ENCODE measurements around the gene MAOB. TPM values are rescaled to one million over a fixed set of nuclear protein-coding genes. Genes with fewer than 3 reads are reported as not detected.

MAOB gene
- total RNA-seq, 1 experiment from 2014 or later = 0.34 TPM

DNA sequence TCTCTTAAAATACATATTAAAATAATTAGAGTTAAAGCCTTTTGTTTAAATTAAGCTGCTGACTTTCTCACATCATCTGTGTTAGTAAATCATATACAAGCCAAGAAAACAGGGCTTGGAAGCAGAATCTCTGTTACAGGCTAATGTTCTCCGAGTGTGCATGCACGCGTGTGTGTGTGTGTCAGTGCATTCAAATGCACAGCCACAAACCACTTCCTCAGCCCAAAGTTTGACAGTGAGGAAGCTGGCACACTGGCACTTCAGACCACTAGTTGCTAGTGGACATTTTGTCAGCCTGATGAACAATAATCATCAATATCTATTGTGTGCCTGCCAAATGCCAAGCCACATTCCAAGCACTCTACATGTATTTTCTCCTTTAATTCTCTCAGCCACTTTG lies 5.6 kb downstream of the MAOB start:
- intact Hi-C loops (cut with micrococcal nuclease; ENCODE audit: unreplicated experiment) = no loop called here
- Mint-ChIP-seq H3K4me1 (ENCODE audit: low read depth, unreplicated experiment) (peaks cover 6% of the 10 kb centered on the region), H3K27ac (ENCODE audit: unreplicated experiment) (no peak overlapping the region), H3K27me3 (ENCODE audit: insufficient read depth, unreplicated experiment) (peaks cover 9% of the 10 kb centered on the region), H3K9me3 (ENCODE audit: unreplicated experiment) (no peaks in the 10 kb centered on the region), H3K4me3 (ENCODE audit: unreplicated experiment) (no peak overlapping the region), H3K36me3 (ENCODE audit: insufficient read depth, unreplicated experiment) (no peaks in the 10 kb centered on the region)
- no peaks in the 10 kb centered on the region for H3K27me3 ChIP-seq (replicated peaks; ENCODE audit: control insufficient read depth, insufficient read depth, low read length)
- H3K4me1 ChIP-seq = no peaks in the 10 kb centered on the region
- no peaks in the 10 kb centered on the region for H3K9me3 ChIP-seq
- TF ChIP-seq, protein P1, sequence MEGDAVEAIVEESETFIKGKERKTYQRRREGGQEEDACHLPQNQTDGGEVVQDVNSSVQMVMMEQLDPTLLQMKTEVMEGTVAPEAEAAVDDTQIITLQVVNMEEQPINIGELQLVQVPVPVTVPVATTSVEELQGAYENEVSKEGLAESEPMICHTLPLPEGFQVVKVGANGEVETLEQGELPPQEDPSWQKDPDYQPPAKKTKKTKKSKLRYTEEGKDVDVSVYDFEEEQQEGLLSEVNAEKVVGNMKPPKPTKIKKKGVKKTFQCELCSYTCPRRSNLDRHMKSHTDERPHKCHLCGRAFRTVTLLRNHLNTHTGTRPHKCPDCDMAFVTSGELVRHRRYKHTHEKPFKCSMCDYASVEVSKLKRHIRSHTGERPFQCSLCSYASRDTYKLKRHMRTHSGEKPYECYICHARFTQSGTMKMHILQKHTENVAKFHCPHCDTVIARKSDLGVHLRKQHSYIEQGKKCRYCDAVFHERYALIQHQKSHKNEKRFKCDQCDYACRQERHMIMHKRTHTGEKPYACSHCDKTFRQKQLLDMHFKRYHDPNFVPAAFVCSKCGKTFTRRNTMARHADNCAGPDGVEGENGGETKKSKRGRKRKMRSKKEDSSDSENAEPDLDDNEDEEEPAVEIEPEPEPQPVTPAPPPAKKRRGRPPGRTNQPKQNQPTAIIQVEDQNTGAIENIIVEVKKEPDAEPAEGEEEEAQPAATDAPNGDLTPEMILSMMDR (IDR thresholded peaks at IDR 0.05; ENCODE audit: insufficient read depth in 1 of 2, low read depth in 1 of 2, low read length in 1 of 2, severe bottlenecking in 1 of 2, unreplicated experiment in 1 of 2) = no peak
- H3K36me3 ChIP-seq (ENCODE audit: control insufficient read depth, insufficient read depth, low read length) = no peaks in the 10 kb centered on the region
- no peak for DNase-seq
- no TSS peak for BruUV-seq (replicated peaks)
- H3K4me3 ChIP-seq (ENCODE audit: low read depth, low read length) = no peak overlapping the region
- CTCF ChIA-PET = no interaction called here
- POLR2A ChIA-PET = no interaction called here

DNA sequence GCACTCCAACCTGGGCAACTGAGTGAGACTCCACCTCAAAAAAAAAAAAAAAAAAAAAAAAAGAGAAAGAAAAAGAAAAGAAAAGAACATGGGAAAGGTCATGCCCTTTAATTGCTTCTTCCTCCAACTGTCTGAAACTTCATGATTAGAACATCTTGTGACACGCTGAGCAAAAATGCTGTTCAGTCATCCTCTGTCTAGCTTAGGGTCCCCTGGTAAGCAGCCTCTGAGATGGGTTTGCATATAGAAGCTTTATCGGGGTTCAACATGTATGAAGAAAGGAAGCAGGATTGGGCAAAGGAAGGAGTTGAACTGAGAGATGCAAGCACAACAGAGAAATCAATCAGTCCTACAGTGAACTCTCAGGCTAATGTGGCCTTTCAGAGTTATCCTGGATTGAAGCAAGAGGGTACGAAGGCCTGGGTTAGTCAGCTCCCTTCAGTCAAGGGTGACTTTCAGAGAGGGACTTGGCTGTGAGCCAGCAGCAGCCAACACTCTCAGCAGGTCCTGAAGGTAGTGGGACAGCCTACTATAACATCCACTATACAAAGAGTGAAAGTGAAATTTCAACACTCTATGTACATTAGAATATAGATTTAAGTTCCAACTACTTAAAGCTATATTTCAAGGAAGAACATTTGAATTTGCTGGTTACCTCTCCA lies 11.4 kb downstream of the MAOB start:
- no peak overlapping the region for H3K4me3 ChIP-seq (ENCODE audit: low read depth, low read length)
- H3K9me3 ChIP-seq = no peaks in the 10 kb centered on the region
- peaks cover 9% of the 10 kb centered on the region for H3K27me3 Mint-ChIP-seq (ENCODE audit: insufficient read depth, unreplicated experiment)
- no TSS peak for BruUV-seq (replicated peaks)
- H3K4me3 Mint-ChIP-seq (ENCODE audit: unreplicated experiment) = no peak overlapping the region
- TF ChIP-seq, protein P1 (IDR thresholded peaks at IDR 0.05; ENCODE audit: insufficient read depth in 1 of 2, low read depth in 1 of 2, low read length in 1 of 2, severe bottlenecking in 1 of 2, unreplicated experiment in 1 of 2) = no peak
- DNase-seq = no peak
- H3K27me3 ChIP-seq (replicated peaks; ENCODE audit: control insufficient read depth, insufficient read depth, low read length) = no peaks in the 10 kb centered on the region
- H3K27ac Mint-ChIP-seq (ENCODE audit: unreplicated experiment) = no peak overlapping the region
- ChIA-PET CTCF (no interaction called here), POLR2A (no interaction called here)
- no peaks in the 10 kb centered on the region for H3K4me1 ChIP-seq
- H3K36me3 Mint-ChIP-seq (ENCODE audit: insufficient read depth, unreplicated experiment) = no peaks in the 10 kb centered on the region
- no peaks in the 10 kb centered on the region for H3K36me3 ChIP-seq (ENCODE audit: control insufficient read depth, insufficient read depth, low read length)
- intact Hi-C loops (cut with micrococcal nuclease; ENCODE audit: unreplicated experiment) = no loop called here
- no peaks in the 10 kb centered on the region for H3K4me1 Mint-ChIP-seq (ENCODE audit: low read depth, unreplicated experiment)
- H3K9me3 Mint-ChIP-seq (ENCODE audit: unreplicated experiment) = no peaks in the 10 kb centered on the region

DNA sequence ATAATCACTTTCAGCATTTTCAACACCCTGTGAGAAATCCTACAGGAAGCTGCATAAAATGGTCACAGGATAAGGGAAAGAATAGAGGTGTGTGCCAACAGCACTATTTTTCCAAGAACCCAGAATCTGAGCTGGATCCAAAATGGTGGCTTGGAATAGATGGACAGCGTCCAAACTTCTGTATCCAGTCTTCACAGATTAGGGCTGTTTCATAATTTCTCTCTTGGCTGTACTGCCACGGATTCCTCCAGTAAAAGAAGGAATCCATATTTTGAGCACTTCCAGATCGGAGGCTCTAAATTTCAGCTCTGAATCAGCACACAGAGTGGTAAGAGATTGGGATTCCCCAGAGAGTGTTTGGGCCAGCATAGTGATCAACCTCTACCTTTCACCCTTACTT lies 12.2 kb downstream of the MAOB start:
- Histone ChIP-seq H3K36me3 (ENCODE audit: control insufficient read depth, insufficient read depth, low read length) (no peaks in the 10 kb centered on the region), H3K9me3 (no peaks in the 10 kb centered on the region), H3K4me3 (ENCODE audit: low read depth, low read length) (no peak overlapping the region), H3K4me1 (no peaks in the 10 kb centered on the region), H3K27me3 (replicated peaks; ENCODE audit: control insufficient read depth, insufficient read depth, low read length) (no peaks in the 10 kb centered on the region)
- Mint-ChIP-seq H3K36me3 (ENCODE audit: insufficient read depth, unreplicated experiment) (no peaks in the 10 kb centered on the region), H3K4me3 (ENCODE audit: unreplicated experiment) (no peak overlapping the region), H3K4me1 (ENCODE audit: low read depth, unreplicated experiment) (no peaks in the 10 kb centered on the region), H3K9me3 (ENCODE audit: unreplicated experiment) (no peaks in the 10 kb centered on the region), H3K27me3 (ENCODE audit: insufficient read depth, unreplicated experiment) (peaks cover 9% of the 10 kb centered on the region), H3K27ac (ENCODE audit: unreplicated experiment) (no peak overlapping the region)
- no peak for DNase-seq
- TF ChIP-seq, protein P1 (IDR thresholded peaks at IDR 0.05; ENCODE audit: insufficient read depth in 1 of 2, low read depth in 1 of 2, low read length in 1 of 2, severe bottlenecking in 1 of 2, unreplicated experiment in 1 of 2) = no peak
- ChIA-PET CTCF (no interaction called here), POLR2A (no interaction called here)
- no TSS peak for BruUV-seq (replicated peaks)
- intact Hi-C loops (cut with micrococcal nuclease; ENCODE audit: unreplicated experiment) = no loop called here
